Hepatocyte (in vitro differentiated cells): ENCODE data around the gene DTX1.

ENCODE experiments used
- CTCF ChIP-seq: fragments of 200-600 bp; sonication (generic); IDR thresholded peaks from 2 replicates; pipeline ENCODE4 v1.5.1; 2016; ENCODE audit warnings: antibody characterized with exemption, mild to moderate bottlenecking; ENCODE audit not compliant: poor library complexity
- EZH2phosphoT487 ChIP-seq: fragments of 200-600 bp; sonication (generic); IDR thresholded peaks from one replicate; pipeline ENCODE4 v1.6.1; 2018; ENCODE audit warnings: antibody characterized with exemption, mild to moderate bottlenecking, low read depth, moderate library complexity; ENCODE audit not compliant: unreplicated experiment, severe bottlenecking

GRCh38 chr12:113120670-113121370 lies 64.3 kb downstream of the DTX1 start:
- TF ChIP-seq CTCF, result no peak
- TF ChIP-seq EZH2phosphoT487, result no peak
